Smooth muscle cell (in vitro differentiated cells): ENCODE data around the gene TIAM2. TPM values are rescaled to one million over a fixed set of nuclear protein-coding genes. Genes with fewer than 3 reads are reported as not detected.

Experiments
- DNase-seq: peaks from one replicate; lab custom pipeline; 2025; ENCODE audit not compliant: unreplicated experiment; lab: John Stamatoyannopoulos, UW
- H2AFZ ChIP-seq: fragments of 200-600 bp; sonication (generic); 2 replicates; pipeline ENCODE4 v1.6.0; 2016; ENCODE audit warnings: antibody characterized with exemption, low read depth, mild to moderate bottlenecking
- H3F3A ChIP-seq: fragments of 200-600 bp; sonication (generic); 2 replicates; pipeline ENCODE4 v1.6.0; 2017; ENCODE audit warnings: antibody characterized with exemption, low read depth
- H3K27ac ChIP-seq: fragments of 200-600 bp; sonication (generic); 2 replicates; pipeline ENCODE4 v1.5.1; 2016; ENCODE audit warnings: low read depth, mild to moderate bottlenecking
- H3K27me3 ChIP-seq: fragments of 200-600 bp; sonication (generic); 2 replicates; pipeline ENCODE4 v1.6.1; 2016; ENCODE audit warnings: low read depth, mild to moderate bottlenecking
- H3K36me3 ChIP-seq: fragments of 200-600 bp; sonication (generic); 2 replicates; pipeline ENCODE4 v1.5.1; 2016; ENCODE audit warnings: low read depth
- H3K4me1 ChIP-seq: fragments of 200-600 bp; sonication (generic); 2 replicates; pipeline ENCODE4 v1.5.1; 2016; ENCODE audit warnings: low read depth
- H3K4me2 ChIP-seq: fragments of 200-600 bp; sonication (generic); 2 replicates; pipeline ENCODE4 v1.6.0; 2016; ENCODE audit warnings: mild to moderate bottlenecking
- H3K4me3 ChIP-seq: fragments of 200-600 bp; sonication (generic); 2 replicates; pipeline ENCODE4 v1.5.1; 2016; ENCODE audit warnings: mild to moderate bottlenecking
- H3K79me2 ChIP-seq: fragments of 200-600 bp; sonication (generic); 2 replicates; pipeline ENCODE4 v1.6.0; 2016; ENCODE audit warnings: low read depth, mild to moderate bottlenecking
- H3K9ac ChIP-seq: fragments of 200-600 bp; sonication (generic); 2 replicates; pipeline ENCODE4 v1.6.0; 2016; ENCODE audit warnings: low read depth
- H3K9me3 ChIP-seq: fragments of 200-600 bp; sonication (generic); replicated peaks from 2 replicates; pipeline ENCODE4 v1.5.1; 2016; ENCODE audit warnings: low read depth
- H4K20me1 ChIP-seq: fragments of 200-600 bp; sonication (generic); 2 replicates; pipeline ENCODE4 v1.6.0; 2016; ENCODE audit warnings: low read depth
- WGBS: methylation state at CpG from one replicate; pipeline ENCODE4 v1.1.7; 2016; ENCODE audit warnings: low lambda C conversion rate; 5-methylcytosine and 5-hydroxymethylcytosine counted together
- polyA plus RNA-seq: library from polyadenylated mRNA; unstranded; fragments of >200 nt; fragmentation: Nextera tagmentation; extraction: Ambion mirVana; gene quantifications from 2 replicates; pipeline ENCODE4 v1.2.1, GENCODE V29; 2016
- total RNA-seq: library from RNA; depleted of rRNA; stranded (reverse); fragments of >200 nt; gene quantifications from 2 replicates; pipeline ENCODE4 v1.2.3, GENCODE V29; 2014
- TF ChIP-seq, protein P1 (sequence below): fragments of 200-600 bp; sonication (generic); IDR thresholded peaks from 2 replicates; pipeline ENCODE4 v1.5.1; 2017; ENCODE audit warnings: borderline replicate concordance, mild to moderate bottlenecking, antibody characterized with exemption; ENCODE audit not compliant: insufficient read depth, poor library complexity, severe bottlenecking

TIAM2 gene
- total and polyA plus RNA-seq, 2 experiments from 2014 or later = 13.1 to 24.9 TPM

- Histone ChIP-seq H3F3A (peaks cover 3% of the 10 kb centered on the region), H3K4me1 (peaks cover 18% of the 10 kb centered on the region), H3K9me3 (no peaks in the 10 kb centered on the region), H3K27ac (peak overlapping the region; percentile 34), H4K20me1 (no peaks in the 10 kb centered on the region), H3K9ac (peak overlapping the region; percentile 13), H3K4me3 (peak overlapping the region; percentile 25), H3K4me2 (peak overlapping the region; percentile 77), H3K79me2 (no peaks in the 10 kb centered on the region), H3K27me3 (no peaks in the 10 kb centered on the region), H2AFZ (no peak overlapping the region), H3K36me3 (no peaks in the 10 kb centered on the region)
- 29% methylated on average over 4 of the region's 4 CpGs for WGBS
- DNase-seq = no peak
- TF ChIP-seq, protein P1, sequence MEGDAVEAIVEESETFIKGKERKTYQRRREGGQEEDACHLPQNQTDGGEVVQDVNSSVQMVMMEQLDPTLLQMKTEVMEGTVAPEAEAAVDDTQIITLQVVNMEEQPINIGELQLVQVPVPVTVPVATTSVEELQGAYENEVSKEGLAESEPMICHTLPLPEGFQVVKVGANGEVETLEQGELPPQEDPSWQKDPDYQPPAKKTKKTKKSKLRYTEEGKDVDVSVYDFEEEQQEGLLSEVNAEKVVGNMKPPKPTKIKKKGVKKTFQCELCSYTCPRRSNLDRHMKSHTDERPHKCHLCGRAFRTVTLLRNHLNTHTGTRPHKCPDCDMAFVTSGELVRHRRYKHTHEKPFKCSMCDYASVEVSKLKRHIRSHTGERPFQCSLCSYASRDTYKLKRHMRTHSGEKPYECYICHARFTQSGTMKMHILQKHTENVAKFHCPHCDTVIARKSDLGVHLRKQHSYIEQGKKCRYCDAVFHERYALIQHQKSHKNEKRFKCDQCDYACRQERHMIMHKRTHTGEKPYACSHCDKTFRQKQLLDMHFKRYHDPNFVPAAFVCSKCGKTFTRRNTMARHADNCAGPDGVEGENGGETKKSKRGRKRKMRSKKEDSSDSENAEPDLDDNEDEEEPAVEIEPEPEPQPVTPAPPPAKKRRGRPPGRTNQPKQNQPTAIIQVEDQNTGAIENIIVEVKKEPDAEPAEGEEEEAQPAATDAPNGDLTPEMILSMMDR = no peak
These were observed 148.0 kb downstream of the TIAM2 start for GRCh38 chr6:155143029-155143577.

GRCh38 chr6:155143578-155144106, 148.5 kb downstream of the TIAM2 start:
- Histone ChIP-seq H3K4me2 (peak overlapping the region; percentile 77), H3F3A (peaks cover 3% of the 10 kb centered on the region), H2AFZ (no peak overlapping the region), H4K20me1 (no peaks in the 10 kb centered on the region), H3K27me3 (no peaks in the 10 kb centered on the region), H3K4me1 (peaks cover 21% of the 10 kb centered on the region), H3K4me3 (peak overlapping the region; percentile 25), H3K27ac (peak overlapping the region; percentile 34), H3K36me3 (no peaks in the 10 kb centered on the region), H3K9me3 (no peaks in the 10 kb centered on the region), H3K79me2 (no peaks in the 10 kb centered on the region), H3K9ac (peak overlapping the region; percentile 13)
- TF ChIP-seq, protein P1 = no peak
- no peak for DNase-seq
- WGBS = 68% methylated on average over 7 of the region's 7 CpGs

DNA sequence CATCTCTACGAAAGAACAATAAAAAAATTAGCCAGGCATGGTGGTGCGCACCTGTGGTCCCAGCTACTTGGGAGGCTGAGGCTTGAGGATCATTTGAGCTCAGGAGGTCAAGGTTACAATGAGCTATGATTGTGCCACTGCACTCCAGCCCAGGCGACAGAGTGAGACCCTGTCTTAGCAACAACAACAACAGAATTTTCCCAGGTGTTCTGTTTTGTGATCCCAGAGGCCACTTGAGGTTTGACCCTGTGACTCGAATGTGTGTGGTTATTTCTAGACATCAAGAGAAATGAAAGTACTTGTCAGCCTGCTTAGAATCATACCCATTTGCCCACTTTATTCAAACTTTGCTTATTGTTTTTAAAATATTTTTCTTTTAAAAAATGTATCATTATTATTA, 151.1 kb downstream of the TIAM2 start:
- H3K27ac ChIP-seq = no peak overlapping the region
- DNase-seq = no peak
- H3K4me2 ChIP-seq = no peak overlapping the region
- H3K4me1 ChIP-seq = peaks cover 26% of the 10 kb centered on the region
- TF ChIP-seq, protein P1 = no peak
- no peaks in the 10 kb centered on the region for H3K79me2 ChIP-seq
- H3K9ac ChIP-seq = no peak overlapping the region
- WGBS = 100% methylated on average over 4 of the region's 4 CpGs
- H3K36me3 ChIP-seq = no peaks in the 10 kb centered on the region
- peaks cover 3% of the 10 kb centered on the region for H3F3A ChIP-seq
- H3K4me3 ChIP-seq = no peak overlapping the region
- H4K20me1 ChIP-seq = no peaks in the 10 kb centered on the region
- H2AFZ ChIP-seq = no peak overlapping the region
- H3K9me3 ChIP-seq = no peaks in the 10 kb centered on the region
- H3K27me3 ChIP-seq = no peaks in the 10 kb centered on the region
